Measurements from ENCODE around the gene DCP1A. TPM values are rescaled to one million over a fixed set of nuclear protein-coding genes. Genes with fewer than 3 reads are reported as not detected.
"Not testable (repeated sequence)": the region's sequence is repeated elsewhere in the genome, so short reads cannot be mapped to it uniquely, and the experiment has no call there.

DCP1A gene
- total and polyA plus RNA-seq, 2 donors (not counting 3 experiments of a cell fraction or from before 2014, with no cell fraction given) = 32.3 to 38.0 TPM

DNA sequence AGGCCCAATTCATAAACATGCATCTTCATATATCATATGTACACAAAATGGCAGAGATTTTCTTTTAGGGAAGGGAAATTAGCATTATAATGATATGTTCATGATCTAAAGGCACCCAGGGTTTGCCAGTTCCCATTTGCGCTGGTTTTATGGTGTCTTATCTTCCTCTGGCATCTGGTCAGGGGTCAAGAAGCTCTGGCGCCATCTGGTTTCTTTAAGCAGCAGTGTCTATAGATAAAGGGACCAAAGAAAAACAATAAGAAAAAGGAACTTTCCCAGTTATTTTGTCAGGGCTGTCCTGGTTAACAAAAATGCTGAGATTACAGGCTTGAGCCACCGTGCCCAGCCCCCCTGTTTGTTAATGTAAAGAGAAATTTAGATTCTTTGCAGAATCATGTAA lies 3.3 kb upstream of the DCP1A start:
- BruUV-seq (replicated peaks) = no TSS peak
- H3K4me3 ChIP-seq (replicated peaks in 1 of 3; ENCODE audit: insufficient read depth in 1 of 3, low read depth in 1 of 3, low read length in 3 of 3) = no peak overlapping the region
- CTCF ChIA-PET = no interaction called here
- H3K9me1 ChIP-seq (replicated peaks; ENCODE audit: control insufficient read depth, extremely low read depth, insufficient read depth, low read length) = no peaks in the 10 kb centered on the region
- POLR2A ChIA-PET = no interaction called here
- H3K27me3 ChIP-seq (ENCODE audit: control insufficient read depth in 2 of 2, insufficient read depth in 2 of 2, low read length in 2 of 2) = no peaks in the 10 kb centered on the region
- intact Hi-C loops (cut with micrococcal nuclease) (no loop called here), dilution Hi-C loops (cut with MboI; ENCODE audit: extremely low pct_ligation_motif_present, low sequenced_read_pairs) (no loop called here)
- peak; percentile 97 for FAIRE-seq
- H3K9me3 ChIP-seq (replicated peaks; ENCODE audit: control insufficient read depth, insufficient read depth, low read length) = no peaks in the 10 kb centered on the region
- no peaks in the 10 kb centered on the region for H3K36me3 ChIP-seq (ENCODE audit: control insufficient read depth in 2 of 2, extremely low read depth in 1 of 2, insufficient read depth in 2 of 2, low read length in 2 of 2)
- H3K4me2 ChIP-seq (ENCODE audit: insufficient read depth, low read length) = peak overlapping the region; percentile 49
- H3K79me2 ChIP-seq (ENCODE audit: control insufficient read depth, insufficient read depth, low read length) = peaks cover 16% of the 10 kb centered on the region
- peak overlapping the region; percentile 51 for H2AFZ ChIP-seq (ENCODE audit: low read depth, low read length)
- DNase-seq (ENCODE audit: low read depth, low spot score) = peak; percentile 95
- H3K4me1 ChIP-seq (ENCODE audit: control insufficient read depth, extremely low read depth, insufficient read depth, low read length) = peaks cover 36% of the 10 kb centered on the region
- peak overlapping the region; percentile 75 for H3K27ac ChIP-seq (ENCODE audit: insufficient read depth, low read depth, low read length)
- H4K20me1 ChIP-seq (replicated peaks; ENCODE audit: control insufficient read depth, extremely low read depth, insufficient read depth, low read length) = no peaks in the 10 kb centered on the region
- TF ChIP-seq, protein P1, sequence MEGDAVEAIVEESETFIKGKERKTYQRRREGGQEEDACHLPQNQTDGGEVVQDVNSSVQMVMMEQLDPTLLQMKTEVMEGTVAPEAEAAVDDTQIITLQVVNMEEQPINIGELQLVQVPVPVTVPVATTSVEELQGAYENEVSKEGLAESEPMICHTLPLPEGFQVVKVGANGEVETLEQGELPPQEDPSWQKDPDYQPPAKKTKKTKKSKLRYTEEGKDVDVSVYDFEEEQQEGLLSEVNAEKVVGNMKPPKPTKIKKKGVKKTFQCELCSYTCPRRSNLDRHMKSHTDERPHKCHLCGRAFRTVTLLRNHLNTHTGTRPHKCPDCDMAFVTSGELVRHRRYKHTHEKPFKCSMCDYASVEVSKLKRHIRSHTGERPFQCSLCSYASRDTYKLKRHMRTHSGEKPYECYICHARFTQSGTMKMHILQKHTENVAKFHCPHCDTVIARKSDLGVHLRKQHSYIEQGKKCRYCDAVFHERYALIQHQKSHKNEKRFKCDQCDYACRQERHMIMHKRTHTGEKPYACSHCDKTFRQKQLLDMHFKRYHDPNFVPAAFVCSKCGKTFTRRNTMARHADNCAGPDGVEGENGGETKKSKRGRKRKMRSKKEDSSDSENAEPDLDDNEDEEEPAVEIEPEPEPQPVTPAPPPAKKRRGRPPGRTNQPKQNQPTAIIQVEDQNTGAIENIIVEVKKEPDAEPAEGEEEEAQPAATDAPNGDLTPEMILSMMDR (IDR thresholded peaks at IDR 0.05; ENCODE audit: extremely low read depth in 1 of 2, insufficient read depth in 1 of 2, low read depth in 1 of 2, low read length in 2 of 2) = no peak
- TF ChIP-seq GATA2 (IDR thresholded peaks at IDR 0.05; ENCODE audit: insufficient read depth, insufficient read length, low read depth, low read length) (peak; percentile 97), MYC (IDR thresholded peaks at IDR 0.05; ENCODE audit: low read depth, low read length) (no peak), EZH2 (IDR thresholded peaks at IDR 0.05; ENCODE audit: borderline replicate concordance, low read depth, low read length, severe bottlenecking) (no peak), FOS (IDR thresholded peaks at IDR 0.05; ENCODE audit: borderline replicate concordance, insufficient read depth, low read length) (no peak), POLR2AphosphoS5 (IDR thresholded peaks at IDR 0.05; ENCODE audit: insufficient read depth, low read depth, low read length) (peak; percentile 63), MAX (IDR thresholded peaks at IDR 0.05; ENCODE audit: insufficient read depth, insufficient read length) (no peak), JUN (IDR thresholded peaks at IDR 0.05; ENCODE audit: borderline replicate concordance, insufficient read depth, insufficient read length, low read depth) (no peak), POLR2A (IDR thresholded peaks at IDR 0.05; ENCODE audit: low read depth, low read length) (peak; percentile 60)
- peak overlapping the region; percentile 43 for H3K9ac ChIP-seq (replicated peaks; ENCODE audit: extremely low read depth, insufficient read depth, low read length)

DNA sequence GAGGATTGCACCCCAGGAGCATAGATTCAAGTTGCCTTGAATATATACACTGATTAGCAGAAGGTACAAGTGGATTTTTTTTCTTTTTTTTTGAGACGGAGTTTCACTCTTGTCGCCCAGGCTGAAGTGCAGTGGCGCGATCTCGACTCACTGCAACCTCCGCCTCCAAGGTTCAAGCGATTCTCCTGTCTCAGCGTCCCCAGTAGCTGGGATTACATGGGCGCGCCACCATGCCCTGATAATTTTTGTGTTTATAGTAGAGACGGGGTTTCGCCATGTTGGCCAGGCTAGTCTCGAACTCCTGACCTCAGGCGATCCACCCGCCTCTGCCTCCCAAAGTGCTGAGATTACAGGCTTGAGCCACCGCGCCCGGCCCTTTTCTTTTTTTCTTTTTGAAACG lies 775 bp upstream of the DCP1A start:
- peaks cover 40% of the 10 kb centered on the region for H3K79me2 ChIP-seq (ENCODE audit: control insufficient read depth, insufficient read depth, low read length)
- intact Hi-C loops (cut with micrococcal nuclease); POLR2A ChIA-PET; H3K9me1 ChIP-seq (replicated peaks; ENCODE audit: control insufficient read depth, extremely low read depth, insufficient read depth, low read length); H4K20me1 ChIP-seq (replicated peaks; ENCODE audit: control insufficient read depth, extremely low read depth, insufficient read depth, low read length); H3K27me3 ChIP-seq (ENCODE audit: control insufficient read depth in 2 of 2, insufficient read depth in 2 of 2, low read length in 2 of 2); H3K36me3 ChIP-seq (ENCODE audit: control insufficient read depth in 2 of 2, extremely low read depth in 1 of 2, insufficient read depth in 2 of 2, low read length in 2 of 2); dilution Hi-C loops (cut with MboI; ENCODE audit: extremely low pct_ligation_motif_present, low sequenced_read_pairs); H3K9me3 ChIP-seq (replicated peaks; ENCODE audit: control insufficient read depth, insufficient read depth, low read length); FAIRE-seq; DNase-seq (ENCODE audit: low read depth, low spot score): not testable (repeated sequence)
- H3K4me2 ChIP-seq (ENCODE audit: insufficient read depth, low read length) = peak overlapping the region; percentile 83
- H3K9ac ChIP-seq (replicated peaks; ENCODE audit: extremely low read depth, insufficient read depth, low read length) = peak overlapping the region; percentile 83
- CTCF ChIA-PET = interaction anchor here (0.7 kb wide), 1 partner anchor 30 kb away, joined by 3 read pairs; no protein-coding TSS in a partner anchor
- peak overlapping the region; percentile 66 for H2AFZ ChIP-seq (ENCODE audit: low read depth, low read length)
- peak overlapping the region; percentile 73 for H3K27ac ChIP-seq (ENCODE audit: insufficient read depth, low read depth, low read length)
- H3K4me1 ChIP-seq (ENCODE audit: control insufficient read depth, extremely low read depth, insufficient read depth, low read length) = peaks cover 32% of the 10 kb centered on the region
- H3K4me3 ChIP-seq (replicated peaks in 1 of 3; ENCODE audit: insufficient read depth in 1 of 3, low read depth in 1 of 3, low read length in 3 of 3) = peak overlapping the region; percentile 45 to 96 (median 54)
- TSS peak; percentile 49 for BruUV-seq (replicated peaks)

Measured in endothelial cell of umbilical vein (primary cell).